ENCODE results near the gene CACNG8. TPM values are rescaled to one million over a fixed set of nuclear protein-coding genes. Genes with fewer than 3 reads are reported as not detected.

Gene CACNG8
- polyA plus RNA-seq, 1 donor (not counting 4 experiments of a cell fraction or from before 2014, with no cell fraction given) = not detected

DNA sequence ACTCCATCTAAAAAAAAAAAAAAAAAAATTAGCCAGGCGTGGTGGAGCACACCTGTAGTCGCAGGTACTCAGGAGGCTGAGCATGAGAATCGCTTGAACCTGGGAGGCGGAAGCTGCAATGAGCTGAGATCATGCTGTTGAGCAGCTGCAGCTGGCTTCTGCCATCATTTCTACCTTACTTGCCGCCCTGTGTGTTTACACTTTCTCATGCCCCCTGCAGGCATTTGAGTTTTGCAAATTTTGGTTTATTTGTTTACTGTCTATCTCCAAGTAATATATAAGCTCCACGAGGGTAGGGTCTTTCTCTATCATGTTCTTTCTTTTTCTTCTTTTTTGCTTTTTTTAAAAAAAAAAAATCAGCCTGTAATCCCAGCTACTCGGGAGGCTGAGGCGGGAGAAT, 46.7 kb downstream of the CACNG8 start:
- Histone ChIP-seq H3K79me2 (ENCODE audit: control insufficient read depth, insufficient read depth, low read length) (no peaks in the 10 kb centered on the region), H3K9me1 (ENCODE audit: control insufficient read depth, extremely low read depth, insufficient read depth, low read length) (no peaks in the 10 kb centered on the region), H3K27me3 (ENCODE audit: control insufficient read depth, extremely low read depth, insufficient read depth, low read length) (peaks cover 4% of the 10 kb centered on the region), H3K4me3 (ENCODE audit: control insufficient read depth in 2 of 3, extremely low read depth in 1 of 3, insufficient read depth in 2 of 3, low read depth in 1 of 3, low read length in 3 of 3) (no peak overlapping the region), H4K20me1 (ENCODE audit: control insufficient read depth, extremely low read depth, insufficient read depth, low read length) (no peaks in the 10 kb centered on the region), H3K9ac (ENCODE audit: control insufficient read depth, extremely low read depth, insufficient read depth, low read length) (no peak overlapping the region), H3K9me3 (ENCODE audit: control insufficient read depth, low read depth, low read length) (no peaks in the 10 kb centered on the region), H3K36me3 (ENCODE audit: control insufficient read depth in 2 of 2, extremely low read depth in 1 of 2, insufficient read depth in 2 of 2, low read length in 2 of 2) (no peaks in the 10 kb centered on the region), H3K4me2 (ENCODE audit: control insufficient read depth, extremely low read depth, insufficient read depth, low read depth, low read length) (no peak overlapping the region), H2AFZ (ENCODE audit: control insufficient read depth, low read length) (no peak overlapping the region), H3K27ac (ENCODE audit: control insufficient read depth, insufficient read depth, low read length) (no peak overlapping the region), H3K4me1 (ENCODE audit: control insufficient read depth, extremely low read depth, insufficient read depth, low read length) (no peaks in the 10 kb centered on the region)
- FAIRE-seq (no peak), DNase-seq (ENCODE audit: low read depth, low spot score) (no peak)
- dilution Hi-C loops (cut with MboI; ENCODE audit: extremely low pct_ligation_motif_present, low sequenced_read_pairs) = no loop called here
- TF ChIP-seq EZH2 (IDR thresholded peaks at IDR 0.05; ENCODE audit: low read length) (no peak), CTCF (optimal IDR thresholded peaks at IDR 0.05 in 1 of 3, IDR thresholded peaks at IDR 0.05 in 1 of 3, conservative IDR thresholded peaks at IDR 0.05 in 1 of 3; ENCODE audit: extremely low read depth in 1 of 3, insufficient read depth in 2 of 3, low read length in 3 of 3) (no peak)

DNA sequence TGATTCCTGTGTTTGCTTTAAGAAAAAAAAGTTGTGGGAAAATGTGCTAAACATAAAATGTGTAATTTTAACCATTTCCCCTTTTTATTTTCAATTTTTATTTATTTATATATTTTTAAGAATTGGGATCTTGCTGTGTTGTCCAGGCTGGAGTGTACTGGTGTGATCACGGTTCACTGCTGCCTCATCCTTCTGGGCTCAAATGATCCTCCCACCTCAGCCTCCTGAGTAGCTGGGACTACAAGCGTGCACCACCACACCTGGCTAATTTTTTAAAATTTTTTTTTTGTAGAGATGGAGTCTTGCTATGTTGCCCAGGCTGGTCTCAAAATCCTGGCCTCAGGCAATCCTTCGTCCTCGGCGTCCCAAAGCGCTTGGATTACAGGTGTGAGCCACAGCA, 47.7 kb downstream of the CACNG8 start:
- Histone ChIP-seq H3K4me3 (ENCODE audit: control insufficient read depth in 2 of 3, extremely low read depth in 1 of 3, insufficient read depth in 2 of 3, low read depth in 1 of 3, low read length in 3 of 3) (no peak overlapping the region), H3K9me1 (ENCODE audit: control insufficient read depth, extremely low read depth, insufficient read depth, low read length) (no peaks in the 10 kb centered on the region), H3K4me2 (ENCODE audit: control insufficient read depth, extremely low read depth, insufficient read depth, low read depth, low read length) (no peak overlapping the region), H3K36me3 (ENCODE audit: control insufficient read depth in 2 of 2, extremely low read depth in 1 of 2, insufficient read depth in 2 of 2, low read length in 2 of 2) (no peaks in the 10 kb centered on the region), H3K27me3 (ENCODE audit: control insufficient read depth, extremely low read depth, insufficient read depth, low read length) (peaks cover 4% of the 10 kb centered on the region), H3K9ac (ENCODE audit: control insufficient read depth, extremely low read depth, insufficient read depth, low read length) (no peak overlapping the region), H4K20me1 (ENCODE audit: control insufficient read depth, extremely low read depth, insufficient read depth, low read length) (no peaks in the 10 kb centered on the region), H3K27ac (ENCODE audit: control insufficient read depth, insufficient read depth, low read length) (no peak overlapping the region), H3K79me2 (ENCODE audit: control insufficient read depth, insufficient read depth, low read length) (no peaks in the 10 kb centered on the region), H2AFZ (ENCODE audit: control insufficient read depth, low read length) (no peak overlapping the region), H3K4me1 (ENCODE audit: control insufficient read depth, extremely low read depth, insufficient read depth, low read length) (no peaks in the 10 kb centered on the region), H3K9me3 (ENCODE audit: control insufficient read depth, low read depth, low read length) (no peaks in the 10 kb centered on the region)
- dilution Hi-C loops (cut with MboI; ENCODE audit: extremely low pct_ligation_motif_present, low sequenced_read_pairs) = no loop called here
- TF ChIP-seq CTCF (optimal IDR thresholded peaks at IDR 0.05 in 1 of 3, IDR thresholded peaks at IDR 0.05 in 1 of 3, conservative IDR thresholded peaks at IDR 0.05 in 1 of 3; ENCODE audit: extremely low read depth in 1 of 3, insufficient read depth in 2 of 3, low read length in 3 of 3) (no peak), EZH2 (IDR thresholded peaks at IDR 0.05; ENCODE audit: low read length) (no peak)
- no peak for FAIRE-seq
- DNase-seq (ENCODE audit: low read depth, low spot score) = no peak
